Keratinocyte (primary cell): ENCODE results near the gene TBC1D9B. TPM values are rescaled to one million over a fixed set of nuclear protein-coding genes. Genes with fewer than 3 reads are reported as not detected.

Experiments
- DNase-seq: peaks from one replicate; pipeline ENCODE4 v3.0.0-alpha.2; 2011; ENCODE audit warnings: low read depth, missing footprints, low spot score
- FAIRE-seq: peaks from 2 replicates; lab custom pipeline; 2011; peaks lifted over from hg19 to GRCh38; lab: Jason Lieb, UNC
- H2AFZ ChIP-seq: 2 replicates; pipeline ENCODE4 v1.6.0; 2012; ENCODE audit warnings: low read length, control low read depth, inconsistent platforms; ENCODE audit not compliant: control insufficient read depth
- H3K27ac ChIP-seq: 2 replicates; pipeline ENCODE4 v1.5.1; 2011; ENCODE audit warnings: low read length; ENCODE audit not compliant: control insufficient read depth, insufficient read depth
- H3K27me3 ChIP-seq: 3 replicates; pipeline ENCODE4 v1.6.0; 2011; ENCODE audit warnings: low read length; ENCODE audit not compliant: control insufficient read depth, insufficient read depth; ENCODE audit errors: extremely low read depth
- H3K36me3 ChIP-seq, 2 experiments: 2 replicates in 1 of 2; 3 replicates in 1 of 2; pipeline ENCODE4 v1.5.1; 2011; ENCODE audit warnings: low read length in 2 of 2, mild to moderate bottlenecking in 1 of 2; ENCODE audit not compliant: control insufficient read depth in 2 of 2, insufficient read depth in 2 of 2; ENCODE audit errors: extremely low read depth in 1 of 2
- H3K4me1 ChIP-seq: 3 replicates; pipeline ENCODE4 v1.5.1; 2011; ENCODE audit warnings: low read length; ENCODE audit not compliant: control insufficient read depth, insufficient read depth; ENCODE audit errors: extremely low read depth
- H3K4me2 ChIP-seq: 3 replicates; pipeline ENCODE4 v1.6.0; 2011; ENCODE audit warnings: low read depth, low read length; ENCODE audit not compliant: control insufficient read depth, insufficient read depth; ENCODE audit errors: extremely low read depth
- H3K4me3 ChIP-seq, 3 experiments: fragments of 200-600 bp in 1 of 3; sonication (generic) in 1 of 3; 2 replicates in 2 of 3; 3 replicates in 1 of 3; pipeline ENCODE4 v1.5.1; 2011 to 2016; ENCODE audit warnings: low read length in 3 of 3, mild to moderate bottlenecking in 3 of 3, control low read depth in 2 of 3, inconsistent platforms in 1 of 3, low read depth in 1 of 3, mixed read lengths in 1 of 3, mixed run types in 1 of 3, moderate library complexity in 1 of 3; ENCODE audit not compliant: control insufficient read depth in 2 of 3, insufficient read depth in 2 of 3; ENCODE audit errors: extremely low read depth in 1 of 3
- H3K79me2 ChIP-seq: 2 replicates; pipeline ENCODE4 v1.6.0; 2012; ENCODE audit warnings: low read length; ENCODE audit not compliant: control insufficient read depth, insufficient read depth
- H3K9ac ChIP-seq: 3 replicates; pipeline ENCODE4 v1.6.0; 2011; ENCODE audit warnings: low read length; ENCODE audit not compliant: control insufficient read depth, insufficient read depth; ENCODE audit errors: extremely low read depth
- H3K9me1 ChIP-seq: 3 replicates; pipeline ENCODE4 v1.6.0; 2011; ENCODE audit warnings: low read length; ENCODE audit not compliant: control insufficient read depth, insufficient read depth; ENCODE audit errors: extremely low read depth
- H3K9me3 ChIP-seq: 2 replicates; pipeline ENCODE4 v1.5.1; 2012; ENCODE audit warnings: low read depth, low read length; ENCODE audit not compliant: control insufficient read depth
- H4K20me1 ChIP-seq: 3 replicates; pipeline ENCODE4 v1.6.0; 2011; ENCODE audit warnings: low read length; ENCODE audit not compliant: control insufficient read depth, insufficient read depth; ENCODE audit errors: extremely low read depth
- EZH2 ChIP-seq: IDR thresholded peaks from one replicate; pipeline ENCODE4 v1.6.1; 2012; ENCODE audit warnings: inconsistent platforms, mild to moderate bottlenecking, low read length, moderate library complexity
- dilution Hi-C: fragments of 300-500 bp; cut with MboI; formaldehyde crosslinking; loops from one replicate; pipeline ENCODE4 v1.7.0; 2020; ENCODE audit warnings: low sequenced_read_pairs; ENCODE audit not compliant: extremely low pct_ligation_motif_present
- polyA plus RNA-seq, 5 experiments: library from polyadenylated mRNA; depleted of rRNA in 3 of 5; stranded (reverse) in 3 of 5; stranded (forward) in 1 of 5; unstranded in 1 of 5; fragments of >200 nt; gene quantifications; 1 replicate in 1 of 5; 2 replicates in 3 of 5; 3 replicates in 1 of 5; pipeline versions ENCODE4 v1.2.1 to v1.2.3, GENCODE V29; 2011 to 2012; ENCODE audit warnings: missing spikeins in 2 of 5, low read depth in 1 of 5, low replicate concordance in 1 of 5
- TF ChIP-seq, protein P1 (sequence below), 3 experiments: IDR thresholded peaks in 1 of 3; conservative IDR thresholded peaks in 1 of 3; optimal IDR thresholded peaks in 1 of 3; 2 replicates in 2 of 3; 3 replicates in 1 of 3; pipeline versions ENCODE3 to v1.5.1; 2011; ENCODE audit warnings: low read length in 3 of 3, mild to moderate bottlenecking in 3 of 3, moderate library complexity in 2 of 3, control low read depth in 1 of 3, inconsistent platforms in 1 of 3; ENCODE audit not compliant: insufficient read depth in 2 of 3; ENCODE audit errors: extremely low read depth in 1 of 3

TBC1D9B gene
- polyA plus RNA-seq, 1 donor (not counting 4 experiments of a cell fraction or from before 2014, with no cell fraction given): 51.4 TPM

GRCh38 chr5:179901462-179901861 is 6.2 kb downstream of the TBC1D9B start:
- no peak for DNase-seq
- Histone ChIP-seq H3K9ac (no peak overlapping the region), H4K20me1 (peaks cover 2% of the 10 kb centered on the region), H3K9me3 (no peaks in the 10 kb centered on the region), H2AFZ (no peak overlapping the region), H3K36me3 (peaks cover 37 to 42% of the 10 kb centered on the region in 2 experiments), H3K27me3 (no peaks in the 10 kb centered on the region), H3K4me1 (peaks cover 5% of the 10 kb centered on the region), H3K4me2 (no peak overlapping the region), H3K79me2 (peaks cover 54% of the 10 kb centered on the region), H3K4me3 (no peak overlapping the region), H3K9me1 (no peaks in the 10 kb centered on the region), H3K27ac (no peak overlapping the region)
- no peak for FAIRE-seq
- dilution Hi-C loops: no loop called here
- TF ChIP-seq, protein P1, sequence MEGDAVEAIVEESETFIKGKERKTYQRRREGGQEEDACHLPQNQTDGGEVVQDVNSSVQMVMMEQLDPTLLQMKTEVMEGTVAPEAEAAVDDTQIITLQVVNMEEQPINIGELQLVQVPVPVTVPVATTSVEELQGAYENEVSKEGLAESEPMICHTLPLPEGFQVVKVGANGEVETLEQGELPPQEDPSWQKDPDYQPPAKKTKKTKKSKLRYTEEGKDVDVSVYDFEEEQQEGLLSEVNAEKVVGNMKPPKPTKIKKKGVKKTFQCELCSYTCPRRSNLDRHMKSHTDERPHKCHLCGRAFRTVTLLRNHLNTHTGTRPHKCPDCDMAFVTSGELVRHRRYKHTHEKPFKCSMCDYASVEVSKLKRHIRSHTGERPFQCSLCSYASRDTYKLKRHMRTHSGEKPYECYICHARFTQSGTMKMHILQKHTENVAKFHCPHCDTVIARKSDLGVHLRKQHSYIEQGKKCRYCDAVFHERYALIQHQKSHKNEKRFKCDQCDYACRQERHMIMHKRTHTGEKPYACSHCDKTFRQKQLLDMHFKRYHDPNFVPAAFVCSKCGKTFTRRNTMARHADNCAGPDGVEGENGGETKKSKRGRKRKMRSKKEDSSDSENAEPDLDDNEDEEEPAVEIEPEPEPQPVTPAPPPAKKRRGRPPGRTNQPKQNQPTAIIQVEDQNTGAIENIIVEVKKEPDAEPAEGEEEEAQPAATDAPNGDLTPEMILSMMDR (optimal IDR thresholded peaks at IDR 0.05 in 1 of 3, IDR thresholded peaks at IDR 0.05 in 1 of 3, conservative IDR thresholded peaks at IDR 0.05 in 1 of 3; ENCODE audit: extremely low read depth in 1 of 3, insufficient read depth in 2 of 3, low read length in 3 of 3): no peak
- no peak for TF ChIP-seq EZH2

GRCh38 chr5:179900711-179901110 is 7.0 kb downstream of the TBC1D9B start:
- H3K4me1 ChIP-seq: no peaks in the 10 kb centered on the region
- TF ChIP-seq, protein P1 (optimal IDR thresholded peaks at IDR 0.05 in 1 of 3, IDR thresholded peaks at IDR 0.05 in 1 of 3, conservative IDR thresholded peaks at IDR 0.05 in 1 of 3; ENCODE audit: extremely low read depth in 1 of 3, insufficient read depth in 2 of 3, low read length in 3 of 3): no peak
- TF ChIP-seq EZH2: no peak
- peaks cover 2% of the 10 kb centered on the region for H4K20me1 ChIP-seq
- no peaks in the 10 kb centered on the region for H3K9me3 ChIP-seq
- no peaks in the 10 kb centered on the region for H3K27me3 ChIP-seq
- H3K9ac ChIP-seq: no peak overlapping the region
- peaks cover 40 to 49% of the 10 kb centered on the region in 2 experiments for H3K36me3 ChIP-seq
- H3K4me3 ChIP-seq: no peak overlapping the region
- DNase-seq (no peak), FAIRE-seq (peak; percentile 20)
- H3K9me1 ChIP-seq: no peaks in the 10 kb centered on the region
- no peak overlapping the region for H2AFZ ChIP-seq
- H3K27ac ChIP-seq: no peak overlapping the region
- peaks cover 47% of the 10 kb centered on the region for H3K79me2 ChIP-seq
- dilution Hi-C loops: no loop called here
- H3K4me2 ChIP-seq: no peak overlapping the region
